Measurements from ENCODE around the gene BRCA2. TPM values are rescaled to one million over a fixed set of nuclear protein-coding genes. Genes with fewer than 3 reads are reported as not detected.

The BRCA2 gene, protein sequence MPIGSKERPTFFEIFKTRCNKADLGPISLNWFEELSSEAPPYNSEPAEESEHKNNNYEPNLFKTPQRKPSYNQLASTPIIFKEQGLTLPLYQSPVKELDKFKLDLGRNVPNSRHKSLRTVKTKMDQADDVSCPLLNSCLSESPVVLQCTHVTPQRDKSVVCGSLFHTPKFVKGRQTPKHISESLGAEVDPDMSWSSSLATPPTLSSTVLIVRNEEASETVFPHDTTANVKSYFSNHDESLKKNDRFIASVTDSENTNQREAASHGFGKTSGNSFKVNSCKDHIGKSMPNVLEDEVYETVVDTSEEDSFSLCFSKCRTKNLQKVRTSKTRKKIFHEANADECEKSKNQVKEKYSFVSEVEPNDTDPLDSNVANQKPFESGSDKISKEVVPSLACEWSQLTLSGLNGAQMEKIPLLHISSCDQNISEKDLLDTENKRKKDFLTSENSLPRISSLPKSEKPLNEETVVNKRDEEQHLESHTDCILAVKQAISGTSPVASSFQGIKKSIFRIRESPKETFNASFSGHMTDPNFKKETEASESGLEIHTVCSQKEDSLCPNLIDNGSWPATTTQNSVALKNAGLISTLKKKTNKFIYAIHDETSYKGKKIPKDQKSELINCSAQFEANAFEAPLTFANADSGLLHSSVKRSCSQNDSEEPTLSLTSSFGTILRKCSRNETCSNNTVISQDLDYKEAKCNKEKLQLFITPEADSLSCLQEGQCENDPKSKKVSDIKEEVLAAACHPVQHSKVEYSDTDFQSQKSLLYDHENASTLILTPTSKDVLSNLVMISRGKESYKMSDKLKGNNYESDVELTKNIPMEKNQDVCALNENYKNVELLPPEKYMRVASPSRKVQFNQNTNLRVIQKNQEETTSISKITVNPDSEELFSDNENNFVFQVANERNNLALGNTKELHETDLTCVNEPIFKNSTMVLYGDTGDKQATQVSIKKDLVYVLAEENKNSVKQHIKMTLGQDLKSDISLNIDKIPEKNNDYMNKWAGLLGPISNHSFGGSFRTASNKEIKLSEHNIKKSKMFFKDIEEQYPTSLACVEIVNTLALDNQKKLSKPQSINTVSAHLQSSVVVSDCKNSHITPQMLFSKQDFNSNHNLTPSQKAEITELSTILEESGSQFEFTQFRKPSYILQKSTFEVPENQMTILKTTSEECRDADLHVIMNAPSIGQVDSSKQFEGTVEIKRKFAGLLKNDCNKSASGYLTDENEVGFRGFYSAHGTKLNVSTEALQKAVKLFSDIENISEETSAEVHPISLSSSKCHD (N-terminal part only)
- total RNA-seq (2021) (14.8 to 21.6 TPM (median 18.2 TPM) in 3 replicates), Bru-seq, nascent RNA (percentile 77 among the genes with signal in this experiment)
- long read RNA-seq, experiment 1, full-length matches to known transcripts: 4 of 32 reads
- long read RNA-seq, experiment 1, partial matches to known transcripts: 19 of 32 reads
- long read RNA-seq, experiment 1, other reads (novel, unspliced or antisense): 9 of 32 reads
- long read RNA-seq, experiment 2, partial matches to known transcripts: 7 of 12 reads
- long read RNA-seq, experiment 2, other reads (novel, unspliced or antisense): 5 of 12 reads
- long read RNA-seq, experiment 3, partial matches to known transcripts: 6 of 6 reads
- long read RNA-seq, experiment 3, other reads (novel, unspliced or antisense): 0 of 6 reads

GRCh38 chr13:32315238-32316027 is at the start of gene BRCA2, which contains the start of gene ZAR1L:
BRCA2 (plus strand) TSS chr13:32315508; CDS start chr13:32316461, 953 bp downstream.
ZAR1L (minus strand) TSS chr13:32315363; CDS start chr13:32311925, 3,438 bp downstream.
- H3K27ac Mint-ChIP-seq: peak within 1 kb of the TSS; percentile 97
- H3K9me3 Mint-ChIP-seq: no peaks in the 10 kb centered on the region
- H3K4me3 Mint-ChIP-seq: peak within 1 kb of the TSS; percentile 87
- DNase-seq (ENCODE audit: low spot score): peak; percentile 81
- peaks cover 12% of the 10 kb centered on the region for H3K4me1 Mint-ChIP-seq
- no peaks in the 10 kb centered on the region; the same call in 1 of the 2 replicates for H3K27me3 Mint-ChIP-seq (ENCODE audit: low read depth)
- ATAC-seq: peak; percentile 81
- CTCF ChIA-PET: interaction anchor here (0.6 to 1.9 kb wide), 7 partner anchors 48 to 812 kb away, joined by 3 to 13 read pairs (median 4); no protein-coding TSS in a partner anchor
- peaks cover 9% of the 10 kb centered on the region for H3K36me3 Mint-ChIP-seq
- POLR2A ChIA-PET: interaction anchor here (0.6 to 2.2 kb wide), 9 partner anchors 12 to 407 kb away, joined by 3 to 13 read pairs (median 3); partner anchors contain the start of genes FRY and N4BP2L1
- TF ChIP-seq ZNF416 (CRISPR knock-in tag; IDR thresholded peaks at IDR 0.05) (0 out of 2 replicates have a peak, but pooled peaks have one; percentile 39), ARID4B (CRISPR knock-in tag; IDR thresholded peaks at IDR 0.05; ENCODE audit: borderline replicate concordance) (no peak), TP53 (CRISPR knock-in tag; IDR thresholded peaks at IDR 0.05) (peak; percentile 84; the same call in 1 of the 2 replicates), FOXJ3 (CRISPR knock-in tag; IDR thresholded peaks at IDR 0.05; ENCODE audit: borderline replicate concordance) (no peak), ZNF671 (CRISPR knock-in tag; IDR thresholded peaks at IDR 0.05) (no peak), ZBTB21 (CRISPR knock-in tag; IDR thresholded peaks at IDR 0.05; ENCODE audit: borderline replicate concordance) (0 out of 2 replicates have a peak, but pooled peaks have one; percentile 51), ZBTB43 (CRISPR knock-in tag; IDR thresholded peaks at IDR 0.05) (peak; percentile 67; the same call in 1 of the 2 replicates), E2F1 (CRISPR knock-in tag; IDR thresholded peaks at IDR 0.05) (no peak), CBFB (CRISPR knock-in tag; IDR thresholded peaks at IDR 0.05; ENCODE audit: low read depth) (no peak), ATF1 (CRISPR knock-in tag; IDR thresholded peaks at IDR 0.05) (0 out of 2 replicates have a peak, but pooled peaks have one; percentile 12), ZNF396 (CRISPR knock-in tag; IDR thresholded peaks at IDR 0.05; ENCODE audit: borderline replicate concordance) (no peak), OVOL2 (CRISPR knock-in tag; IDR thresholded peaks at IDR 0.05; ENCODE audit: borderline replicate concordance) (no peak), FOXK1 (CRISPR knock-in tag; IDR thresholded peaks at IDR 0.05) (peak; percentile 85)
- TF ChIP-seq, protein P1, sequence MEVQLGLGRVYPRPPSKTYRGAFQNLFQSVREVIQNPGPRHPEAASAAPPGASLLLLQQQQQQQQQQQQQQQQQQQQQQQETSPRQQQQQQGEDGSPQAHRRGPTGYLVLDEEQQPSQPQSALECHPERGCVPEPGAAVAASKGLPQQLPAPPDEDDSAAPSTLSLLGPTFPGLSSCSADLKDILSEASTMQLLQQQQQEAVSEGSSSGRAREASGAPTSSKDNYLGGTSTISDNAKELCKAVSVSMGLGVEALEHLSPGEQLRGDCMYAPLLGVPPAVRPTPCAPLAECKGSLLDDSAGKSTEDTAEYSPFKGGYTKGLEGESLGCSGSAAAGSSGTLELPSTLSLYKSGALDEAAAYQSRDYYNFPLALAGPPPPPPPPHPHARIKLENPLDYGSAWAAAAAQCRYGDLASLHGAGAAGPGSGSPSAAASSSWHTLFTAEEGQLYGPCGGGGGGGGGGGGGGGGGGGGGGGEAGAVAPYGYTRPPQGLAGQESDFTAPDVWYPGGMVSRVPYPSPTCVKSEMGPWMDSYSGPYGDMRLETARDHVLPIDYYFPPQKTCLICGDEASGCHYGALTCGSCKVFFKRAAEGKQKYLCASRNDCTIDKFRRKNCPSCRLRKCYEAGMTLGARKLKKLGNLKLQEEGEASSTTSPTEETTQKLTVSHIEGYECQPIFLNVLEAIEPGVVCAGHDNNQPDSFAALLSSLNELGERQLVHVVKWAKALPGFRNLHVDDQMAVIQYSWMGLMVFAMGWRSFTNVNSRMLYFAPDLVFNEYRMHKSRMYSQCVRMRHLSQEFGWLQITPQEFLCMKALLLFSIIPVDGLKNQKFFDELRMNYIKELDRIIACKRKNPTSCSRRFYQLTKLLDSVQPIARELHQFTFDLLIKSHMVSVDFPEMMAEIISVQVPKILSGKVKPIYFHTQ (CRISPR knock-in tag; IDR thresholded peaks at IDR 0.05): no peak
- TF ChIP-seq, protein P2, sequence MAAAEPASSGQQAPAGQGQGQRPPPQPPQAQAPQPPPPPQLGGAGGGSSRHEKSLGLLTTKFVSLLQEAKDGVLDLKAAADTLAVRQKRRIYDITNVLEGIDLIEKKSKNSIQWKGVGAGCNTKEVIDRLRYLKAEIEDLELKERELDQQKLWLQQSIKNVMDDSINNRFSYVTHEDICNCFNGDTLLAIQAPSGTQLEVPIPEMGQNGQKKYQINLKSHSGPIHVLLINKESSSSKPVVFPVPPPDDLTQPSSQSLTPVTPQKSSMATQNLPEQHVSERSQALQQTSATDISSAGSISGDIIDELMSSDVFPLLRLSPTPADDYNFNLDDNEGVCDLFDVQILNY (CRISPR knock-in tag; IDR thresholded peaks at IDR 0.05): peak; percentile 86
- TF ChIP-seq, protein P3, sequence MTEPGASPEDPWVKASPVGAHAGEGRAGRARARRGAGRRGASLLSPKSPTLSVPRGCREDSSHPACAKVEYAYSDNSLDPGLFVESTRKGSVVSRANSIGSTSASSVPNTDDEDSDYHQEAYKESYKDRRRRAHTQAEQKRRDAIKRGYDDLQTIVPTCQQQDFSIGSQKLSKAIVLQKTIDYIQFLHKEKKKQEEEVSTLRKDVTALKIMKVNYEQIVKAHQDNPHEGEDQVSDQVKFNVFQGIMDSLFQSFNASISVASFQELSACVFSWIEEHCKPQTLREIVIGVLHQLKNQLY (CRISPR knock-in tag; IDR thresholded peaks at IDR 0.05): no peak

Measured in WTC11 (cell line).